Neuron (in vitro differentiated cells): ENCODE results near the gene MAP3K15.

Source experiments
- H2AFZ ChIP-seq: one replicate; pipeline ENCODE4 v1.6.1; 2013; ENCODE audit warnings: low read depth, mild to moderate bottlenecking, inconsistent platforms, low read length, moderate library complexity
- H3K27me3 ChIP-seq: one replicate; pipeline ENCODE4 v1.6.1; 2013; ENCODE audit warnings: low read length; ENCODE audit not compliant: insufficient read depth
- H3K36me3 ChIP-seq: one replicate; pipeline ENCODE4 v1.6.1; 2013; ENCODE audit warnings: low read length; ENCODE audit not compliant: insufficient read depth
- H3K4me1 ChIP-seq: one replicate; pipeline ENCODE4 v1.6.1; 2013; ENCODE audit warnings: low read length; ENCODE audit not compliant: insufficient read depth
- H3K4me3 ChIP-seq: 2 replicates; pipeline ENCODE4 v1.5.1; 2013; ENCODE audit warnings: mild to moderate bottlenecking, low read length, moderate library complexity
- H3K9me3 ChIP-seq: one replicate; pipeline ENCODE4 v1.6.1; 2013; ENCODE audit warnings: low read length

MAP3K15 gene, protein sequence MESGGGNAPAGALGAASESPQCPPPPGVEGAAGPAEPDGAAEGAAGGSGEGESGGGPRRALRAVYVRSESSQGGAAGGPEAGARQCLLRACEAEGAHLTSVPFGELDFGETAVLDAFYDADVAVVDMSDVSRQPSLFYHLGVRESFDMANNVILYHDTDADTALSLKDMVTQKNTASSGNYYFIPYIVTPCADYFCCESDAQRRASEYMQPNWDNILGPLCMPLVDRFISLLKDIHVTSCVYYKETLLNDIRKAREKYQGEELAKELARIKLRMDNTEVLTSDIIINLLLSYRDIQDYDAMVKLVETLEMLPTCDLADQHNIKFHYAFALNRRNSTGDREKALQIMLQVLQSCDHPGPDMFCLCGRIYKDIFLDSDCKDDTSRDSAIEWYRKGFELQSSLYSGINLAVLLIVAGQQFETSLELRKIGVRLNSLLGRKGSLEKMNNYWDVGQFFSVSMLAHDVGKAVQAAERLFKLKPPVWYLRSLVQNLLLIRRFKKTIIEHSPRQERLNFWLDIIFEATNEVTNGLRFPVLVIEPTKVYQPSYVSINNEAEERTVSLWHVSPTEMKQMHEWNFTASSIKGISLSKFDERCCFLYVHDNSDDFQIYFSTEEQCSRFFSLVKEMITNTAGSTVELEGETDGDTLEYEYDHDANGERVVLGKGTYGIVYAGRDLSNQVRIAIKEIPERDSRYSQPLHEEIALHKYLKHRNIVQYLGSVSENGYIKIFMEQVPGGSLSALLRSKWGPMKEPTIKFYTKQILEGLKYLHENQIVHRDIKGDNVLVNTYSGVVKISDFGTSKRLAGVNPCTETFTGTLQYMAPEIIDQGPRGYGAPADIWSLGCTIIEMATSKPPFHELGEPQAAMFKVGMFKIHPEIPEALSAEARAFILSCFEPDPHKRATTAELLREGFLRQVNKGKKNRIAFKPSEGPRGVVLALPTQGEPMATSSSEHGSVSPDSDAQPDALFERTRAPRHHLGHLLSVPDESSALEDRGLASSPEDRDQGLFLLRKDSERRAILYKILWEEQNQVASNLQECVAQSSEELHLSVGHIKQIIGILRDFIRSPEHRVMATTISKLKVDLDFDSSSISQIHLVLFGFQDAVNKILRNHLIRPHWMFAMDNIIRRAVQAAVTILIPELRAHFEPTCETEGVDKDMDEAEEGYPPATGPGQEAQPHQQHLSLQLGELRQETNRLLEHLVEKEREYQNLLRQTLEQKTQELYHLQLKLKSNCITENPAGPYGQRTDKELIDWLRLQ (N-terminal part only)

DNA sequence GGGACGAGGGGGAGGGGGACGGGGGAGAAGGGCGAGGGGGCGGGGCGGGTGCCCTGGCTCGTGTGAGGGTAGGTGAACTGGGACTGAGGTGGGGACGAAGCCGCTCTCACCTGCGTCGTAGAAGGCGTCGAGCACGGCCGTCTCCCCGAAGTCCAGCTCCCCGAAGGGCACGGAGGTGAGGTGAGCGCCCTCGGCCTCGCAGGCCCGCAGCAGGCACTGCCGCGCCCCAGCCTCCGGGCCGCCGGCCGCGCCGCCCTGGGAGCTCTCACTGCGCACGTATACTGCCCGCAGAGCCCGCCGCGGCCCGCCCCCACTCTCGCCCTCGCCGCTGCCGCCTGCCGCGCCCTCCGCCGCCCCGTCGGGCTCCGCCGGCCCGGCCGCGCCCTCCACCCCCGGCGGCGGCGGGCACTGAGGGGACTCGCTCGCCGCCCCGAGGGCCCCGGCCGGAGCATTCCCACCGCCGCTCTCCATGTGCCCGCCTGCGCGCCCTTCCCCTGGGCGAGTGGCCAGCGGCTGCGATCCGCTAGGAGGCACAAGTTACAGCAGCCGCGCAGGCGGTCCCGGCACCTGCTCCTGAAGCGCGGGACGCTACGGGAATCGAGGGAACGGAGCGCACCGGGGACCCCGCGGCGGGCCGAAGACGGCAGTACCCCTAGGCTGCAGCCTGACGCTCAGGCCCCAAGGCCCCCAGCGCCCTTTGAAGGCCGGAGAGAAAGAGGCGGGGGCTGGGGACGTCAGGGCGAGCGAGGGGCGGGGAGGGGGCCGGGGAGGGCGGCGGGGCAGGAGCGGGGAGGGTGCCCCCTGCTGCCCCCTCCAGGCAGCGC lies at the start of gene MAP3K15:
MAP3K15 (minus strand) TSS at position 718 of the 824 bp plus-strand sequence; CDS start at position 471, 247 bp downstream.
- Histone ChIP-seq H3K27me3 (peaks cover 6% of the 10 kb centered on the region), H3K4me3 (peak within 1 kb of the TSS; percentile 39), H3K4me1 (no peaks in the 10 kb centered on the region), H3K36me3 (no peaks in the 10 kb centered on the region), H3K9me3 (no peaks in the 10 kb centered on the region), H2AFZ (no peak within 1 kb of the TSS)

- Histone ChIP-seq H3K4me3 (no peak overlapping the region), H3K27me3 (no peaks in the 10 kb centered on the region), H3K9me3 (no peaks in the 10 kb centered on the region), H3K36me3 (no peaks in the 10 kb centered on the region), H2AFZ (no peak overlapping the region), H3K4me1 (no peaks in the 10 kb centered on the region)
Observed at GRCh38 chrX:19564606-19565005, 49.3 kb upstream of the MAP3K15 start.

- H3K4me3 ChIP-seq = no peak overlapping the region
- no peaks in the 10 kb centered on the region for H3K27me3 ChIP-seq
- no peak overlapping the region for H2AFZ ChIP-seq
- no peaks in the 10 kb centered on the region for H3K36me3 ChIP-seq
- no peaks in the 10 kb centered on the region for H3K9me3 ChIP-seq
- H3K4me1 ChIP-seq = no peaks in the 10 kb centered on the region
Observed at GRCh38 chrX:19563746-19564145, 48.4 kb upstream of the MAP3K15 start.

DNA sequence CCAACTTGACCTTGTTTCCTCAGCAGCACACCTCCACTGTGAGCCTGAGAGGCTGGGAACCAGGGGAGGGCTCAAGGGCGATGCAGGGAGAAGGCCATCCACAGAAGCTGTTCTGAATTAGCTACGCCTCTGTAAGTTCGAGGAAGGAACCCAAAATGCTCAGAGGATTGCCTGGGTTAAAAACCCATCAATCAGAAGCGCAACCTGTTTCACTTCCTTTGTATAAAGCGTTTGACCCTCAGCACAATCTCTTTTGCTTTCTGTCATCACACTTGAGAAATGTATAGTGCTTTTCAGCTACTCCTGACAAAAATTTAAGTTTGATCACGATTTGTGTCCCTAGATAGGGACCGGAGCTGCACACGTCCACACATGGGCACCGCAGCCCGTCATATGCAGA lies 48.0 kb upstream of the MAP3K15 start:
- Histone ChIP-seq H3K4me3 (no peak overlapping the region), H2AFZ (no peak overlapping the region), H3K9me3 (no peaks in the 10 kb centered on the region), H3K36me3 (no peaks in the 10 kb centered on the region), H3K27me3 (no peaks in the 10 kb centered on the region), H3K4me1 (no peaks in the 10 kb centered on the region)

DNA sequence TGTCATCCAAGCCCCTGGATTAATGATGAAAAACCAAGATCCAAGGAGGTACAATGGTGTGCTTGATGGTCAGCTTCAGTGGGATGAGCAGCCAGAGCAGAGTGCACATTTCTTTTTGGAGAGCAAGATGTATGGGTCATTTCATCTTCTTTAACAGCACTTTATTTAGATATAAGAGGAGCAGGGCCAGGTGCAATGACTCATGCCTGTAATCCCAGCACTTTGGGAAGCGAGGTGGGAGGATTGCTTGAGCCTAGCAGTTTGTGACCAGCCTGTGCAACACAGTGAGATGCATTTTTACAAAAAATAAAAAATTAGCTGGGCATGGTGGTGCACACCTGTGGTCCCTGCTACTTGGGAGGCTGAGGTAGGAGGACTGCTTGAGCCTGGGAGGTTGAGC lies 45.3 kb upstream of the MAP3K15 start:
- no peaks in the 10 kb centered on the region for H3K36me3 ChIP-seq
- no peaks in the 10 kb centered on the region for H3K9me3 ChIP-seq
- H2AFZ ChIP-seq = no peak overlapping the region
- no peak overlapping the region for H3K4me3 ChIP-seq
- H3K27me3 ChIP-seq = no peaks in the 10 kb centered on the region
- no peaks in the 10 kb centered on the region for H3K4me1 ChIP-seq

DNA sequence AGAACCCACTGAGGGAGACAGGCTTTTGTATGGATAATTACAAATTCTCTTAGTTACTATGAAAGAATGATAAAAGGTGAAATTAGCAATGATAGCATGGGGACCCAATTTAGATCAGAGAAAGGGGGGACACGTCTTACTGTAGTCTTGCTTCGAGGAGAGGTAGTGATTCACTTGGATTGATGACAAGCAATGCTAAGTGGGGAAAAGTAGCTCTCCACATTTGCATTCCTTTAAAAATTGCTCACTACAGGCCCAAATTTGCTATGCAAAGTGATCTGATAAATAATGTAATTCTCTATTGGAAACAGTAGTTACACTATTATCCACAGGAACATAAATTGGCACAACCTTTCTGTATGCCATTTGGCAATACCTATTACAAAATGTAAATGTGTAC lies 42.5 kb upstream of the MAP3K15 start:
- Histone ChIP-seq H3K27me3 (no peaks in the 10 kb centered on the region), H3K9me3 (no peaks in the 10 kb centered on the region), H3K4me3 (no peak overlapping the region), H3K36me3 (no peaks in the 10 kb centered on the region), H2AFZ (no peak overlapping the region), H3K4me1 (no peaks in the 10 kb centered on the region)

DNA sequence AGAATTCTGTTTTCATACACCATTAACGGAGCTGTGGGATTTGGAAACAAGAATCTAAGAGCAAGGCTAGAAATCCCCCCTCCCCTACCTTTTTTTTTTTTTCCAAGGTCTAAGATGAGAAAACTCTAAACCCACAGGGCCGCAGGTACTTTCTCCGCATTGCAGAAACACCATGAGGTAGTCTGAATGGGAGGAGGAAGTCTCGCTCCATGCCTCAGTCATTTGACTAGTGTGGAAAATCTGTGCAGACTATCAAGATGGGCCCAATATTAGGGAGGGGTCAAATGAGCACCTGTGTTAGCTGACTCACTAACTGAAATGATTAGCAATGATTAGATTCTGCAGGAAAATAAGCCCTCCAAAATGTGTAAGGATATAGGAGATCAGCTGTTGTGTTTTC lies 40.9 kb upstream of the MAP3K15 start:
- Histone ChIP-seq H3K9me3 (no peaks in the 10 kb centered on the region), H3K27me3 (no peaks in the 10 kb centered on the region), H3K4me1 (no peaks in the 10 kb centered on the region), H3K4me3 (no peak overlapping the region), H2AFZ (no peak overlapping the region), H3K36me3 (no peaks in the 10 kb centered on the region)

- H3K4me1 ChIP-seq = no peaks in the 10 kb centered on the region
- no peak overlapping the region for H3K4me3 ChIP-seq
Observed at GRCh38 chrX:19555683-19556082, 40.4 kb upstream of the MAP3K15 start.

GRCh38 chrX:19555236-19555635 lies 39.9 kb upstream of the MAP3K15 start:
- H2AFZ ChIP-seq = no peak overlapping the region
- H3K4me1 ChIP-seq = no peaks in the 10 kb centered on the region
- no peaks in the 10 kb centered on the region for H3K9me3 ChIP-seq
- H3K4me3 ChIP-seq = no peak overlapping the region
- no peaks in the 10 kb centered on the region for H3K27me3 ChIP-seq
- H3K36me3 ChIP-seq = no peaks in the 10 kb centered on the region

More at GRCh38 chrX:19555683-19556082, 40.4 kb upstream of the MAP3K15 start:
- Histone ChIP-seq H3K36me3 (no peaks in the 10 kb centered on the region), H2AFZ (no peak overlapping the region), H3K27me3 (no peaks in the 10 kb centered on the region), H3K9me3 (no peaks in the 10 kb centered on the region)

GRCh38 chrX:19554786-19555185 lies 39.5 kb upstream of the MAP3K15 start:
- H3K27me3 ChIP-seq = no peaks in the 10 kb centered on the region
- no peaks in the 10 kb centered on the region for H3K4me1 ChIP-seq
- H3K36me3 ChIP-seq = no peaks in the 10 kb centered on the region
- no peak overlapping the region for H2AFZ ChIP-seq
- no peaks in the 10 kb centered on the region for H3K9me3 ChIP-seq
- H3K4me3 ChIP-seq = no peak overlapping the region

DNA sequence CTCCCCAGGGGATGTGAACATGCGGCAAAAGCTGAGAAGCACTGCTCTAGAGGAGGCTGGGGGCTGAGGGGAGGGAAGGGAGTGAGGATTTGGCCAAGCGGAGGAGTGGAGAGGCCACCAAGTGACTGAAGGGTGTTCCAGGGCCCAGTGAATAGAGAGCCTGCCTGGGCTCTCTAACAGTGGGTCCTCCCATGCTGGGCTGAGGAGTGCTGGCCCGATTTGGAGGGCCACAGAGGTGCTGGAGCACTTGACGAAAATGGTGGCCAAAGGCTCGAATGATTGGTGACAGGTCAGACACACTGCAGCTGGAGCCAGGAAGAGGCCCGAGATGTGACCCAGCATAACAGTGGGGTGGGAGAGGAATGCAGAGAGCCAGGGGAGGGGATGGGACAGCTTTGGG lies 37.5 kb upstream of the MAP3K15 start:
- Histone ChIP-seq H3K27me3 (no peaks in the 10 kb centered on the region), H3K9me3 (no peaks in the 10 kb centered on the region), H3K36me3 (no peaks in the 10 kb centered on the region), H3K4me3 (no peak overlapping the region), H2AFZ (no peak overlapping the region), H3K4me1 (no peaks in the 10 kb centered on the region)

DNA sequence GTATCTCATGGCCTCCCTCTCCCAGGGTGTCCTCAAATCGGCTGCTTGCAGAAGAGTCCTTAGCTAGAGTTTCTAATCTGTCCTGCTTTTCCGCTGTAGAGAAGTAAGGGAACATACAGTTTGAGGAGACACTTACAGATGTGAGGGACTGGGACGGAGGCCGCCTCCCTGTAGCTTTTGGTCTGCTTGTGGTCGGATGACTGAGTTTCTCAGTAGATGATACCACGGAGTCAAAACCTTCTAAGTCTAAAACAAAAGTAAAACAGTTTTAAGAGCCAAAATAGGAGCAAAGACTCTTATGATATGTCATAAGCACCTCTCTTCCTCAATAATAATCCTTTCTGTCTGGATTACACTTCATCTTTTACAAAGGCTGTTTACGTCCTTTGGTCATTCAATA lies 34.5 kb upstream of the MAP3K15 start:
- H2AFZ ChIP-seq = no peak overlapping the region
- no peak overlapping the region for H3K4me3 ChIP-seq
- H3K27me3 ChIP-seq = no peaks in the 10 kb centered on the region
- no peaks in the 10 kb centered on the region for H3K9me3 ChIP-seq
- H3K4me1 ChIP-seq = no peaks in the 10 kb centered on the region
- no peaks in the 10 kb centered on the region for H3K36me3 ChIP-seq
